K562 (cell line): Measurements from ENCODE around the gene CCT7. TPM values are rescaled to one million over a fixed set of nuclear protein-coding genes. Genes with fewer than 3 reads are reported as not detected.

Source experiments
- ATAC-seq: fragments of 200-7000 bp; cut with Tn5 transposase; 3 replicates; pipeline ENCODE4 v1.9.1; 2020; ENCODE audit warnings: moderate library complexity
- BruUV-seq: library from RNA; stranded (reverse); fragments of 400-500 nt; replicated peaks from 2 replicates; lab custom pipeline; 2021; lab: Mats Ljungman, UMichigan
- CTCF ChIA-PET: fragments of 300-600 bp; formaldehyde crosslinking; extraction: SDS; loops from one replicate; lab custom pipeline; 2021; ENCODE audit warnings: low intra/inter-chr PET ratio; lab: Yijun Ruan, JAX
- POLR2A ChIA-PET: fragments of 300-600, 350-650 bp; sonication (Branson Sonifier 250); formaldehyde crosslinking; extraction: SDS; loops from one replicate; lab custom pipeline; 2021; ENCODE audit warnings: antibody characterized with exemption, inconsistent platforms; lab: Yijun Ruan, JAX
- DNase-seq, 4 experiments: peaks; one replicate each; pipeline versions ENCODE4 v3.0.0 to v3.0.0-alpha.2; 2011 to 2018; ENCODE audit warnings: low spot score in 3 of 4, mixed read lengths in 3 of 4; ENCODE audit errors: extremely low read depth in 1 of 4
- FAIRE-seq: peaks from 2 replicates; lab custom pipeline; 2011; peaks lifted over from hg19 to GRCh38; lab: Jason Lieb, UNC
- H2AFZ ChIP-seq: 2 replicates; pipeline ENCODE4 v1.6.0; 2011; ENCODE audit warnings: low read depth, low read length, control low read depth, inconsistent platforms
- H3K27ac ChIP-seq: fragments of 200-600 bp; 3 replicates; pipeline ENCODE4 v1.8.0; 2011; ENCODE audit warnings: low read depth, mild to moderate bottlenecking, control low read depth, inconsistent platforms, low read length, moderate library complexity, mixed read lengths; ENCODE audit errors: extremely low read depth
- H3K27me3 ChIP-seq, 2 experiments: fragments of 300-600 bp in 1 of 2; 2 replicates in 1 of 2; 3 replicates in 1 of 2; pipeline versions ENCODE4 v1.6.0 to v1.8.0; 2011; ENCODE audit warnings: inconsistent platforms in 2 of 2, low read length in 2 of 2, mild to moderate bottlenecking in 1 of 2, mixed read lengths in 1 of 2, moderate library complexity in 1 of 2; ENCODE audit not compliant: control insufficient read depth in 2 of 2, insufficient read depth in 2 of 2
- H3K36me3 ChIP-seq: fragments of 300-600 bp; 3 replicates; pipeline ENCODE4 v1.8.0; 2011; ENCODE audit warnings: mild to moderate bottlenecking, low read length, inconsistent platforms; ENCODE audit not compliant: control insufficient read depth, insufficient read depth
- H3K4me1 ChIP-seq, 2 experiments: fragments of 200-600 bp in 1 of 2; replicated peaks in 1 of 2; 2 replicates in 1 of 2; 3 replicates in 1 of 2; pipeline versions ENCODE4 v1.5.1 to v1.8.0; 2011; ENCODE audit warnings: inconsistent platforms in 2 of 2, low read length in 2 of 2, mild to moderate bottlenecking in 1 of 2, mixed read lengths in 1 of 2, moderate library complexity in 1 of 2; ENCODE audit not compliant: control insufficient read depth in 2 of 2, insufficient read depth in 2 of 2
- H3K4me2 ChIP-seq: 2 replicates; pipeline ENCODE4 v1.6.1; 2011; ENCODE audit warnings: low read length, control low read depth, inconsistent platforms, mixed read lengths; ENCODE audit not compliant: insufficient read depth
- H3K4me3 ChIP-seq: fragments of 200-600 bp; sonication (generic), shearing (Covaris generic); 2 replicates; pipeline ENCODE4 v1.5.1; 2016; ENCODE audit warnings: control low read depth, inconsistent platforms
- H3K79me2 ChIP-seq: fragments of 200-600 bp; 3 replicates; pipeline ENCODE4 v1.8.0; 2011; ENCODE audit warnings: low read length, inconsistent platforms; ENCODE audit not compliant: control insufficient read depth, insufficient read depth
- H3K9ac ChIP-seq, 2 experiments: 2 replicates each; pipeline versions ENCODE4 v1.6.0 to v1.6.1; 2011; ENCODE audit warnings: low read depth in 2 of 2, low read length in 2 of 2, control low read depth in 1 of 2, inconsistent platforms in 1 of 2, mild to moderate bottlenecking in 1 of 2, mixed read lengths in 1 of 2; ENCODE audit not compliant: insufficient read depth in 1 of 2
- H3K9me1 ChIP-seq: one replicate; pipeline ENCODE4 v1.6.0; 2011; ENCODE audit warnings: inconsistent platforms, mild to moderate bottlenecking, low read length, moderate library complexity; ENCODE audit not compliant: control insufficient read depth, insufficient read depth
- H3K9me3 ChIP-seq: replicated peaks from 2 replicates; pipeline ENCODE4 v1.5.1; 2011; ENCODE audit warnings: low read depth, low read length, inconsistent platforms; ENCODE audit not compliant: control insufficient read depth, insufficient read depth
- H4K20me1 ChIP-seq: replicated peaks from 2 replicates; pipeline ENCODE4 v1.6.1; 2011; ENCODE audit warnings: low read length, inconsistent platforms, mixed read lengths; ENCODE audit not compliant: control insufficient read depth, insufficient read depth
- CEBPG ChIP-seq, 3 experiments: fragments of 200-800 bp in 1 of 3; sonication (Bioruptor generic) in 1 of 3; sonication (generic) in 1 of 3; formaldehyde crosslinking in 1 of 3; IDR thresholded peaks in 2 of 3; conservative IDR thresholded peaks in 1 of 3; 2 replicates each; pipeline versions ENCODE4 v1.6.1 to v1.8.0; 2016 to 2022; ENCODE audit warnings: missing compliant biosample characterization in 2 of 3, missing genetic modification characterization in 2 of 3, mild to moderate bottlenecking in 1 of 3, missing genetic modification reagents in 1 of 3
- ILK ChIP-seq: fragments of 450-650 bp; IDR thresholded peaks from 2 replicates; pipeline ENCODE4 v1.6.1; 2016; ENCODE audit warnings: missing genetic modification characterization, low read depth, mild to moderate bottlenecking, missing compliant biosample characterization, moderate library complexity, borderline replicate concordance
- PHF21A ChIP-seq: fragments of 450-650 bp; IDR thresholded peaks from 2 replicates; pipeline ENCODE4 v1.6.1; 2017; ENCODE audit warnings: low read depth, borderline replicate concordance
- RBM25 ChIP-seq: fragments of 200-400 bp; formaldehyde crosslinking; IDR thresholded peaks from 2 replicates; pipeline ENCODE4 v1.6.1; 2018; ENCODE audit warnings: low read length, low read depth, moderate library complexity; ENCODE audit not compliant: severe bottlenecking
- SUPT5H ChIP-seq: fragments of 450-650 bp; IDR thresholded peaks from 2 replicates; pipeline ENCODE4 v1.6.1; 2016
- TAF1 ChIP-seq: IDR thresholded peaks from 2 replicates; pipeline ENCODE4 v1.6.1; 2011; ENCODE audit warnings: mild to moderate bottlenecking, low read length, moderate library complexity; ENCODE audit not compliant: insufficient read depth, control insufficient read depth, severe bottlenecking; ENCODE audit errors: extremely low read depth
- WGBS: fragments of 100-300 bp; shearing (Covaris generic); methylation state at CpG from one replicate; pipeline ENCODE4 v1.1.6; 2016; ENCODE audit warnings: low coverage, mixed read lengths; ENCODE audit not compliant: insufficient coverage; ENCODE audit errors: missing lambda C conversion rate; 5-methylcytosine and 5-hydroxymethylcytosine counted together
- in situ Hi-C: fragments of 300-500 bp; cut with MboI; formaldehyde crosslinking; loops from 4 replicates; pipeline ENCODE4 v1.15.0; 2018; ENCODE audit warnings: inconsistent platforms, mixed read lengths
- intact Hi-C: fragments of 100-400 bp; cut with micrococcal nuclease; formaldehyde crosslinking; loops from 2 replicates; pipeline ENCODE4 v1.14.2; 2022
- polyA plus RNA-seq, 8 experiments: library from polyadenylated mRNA; depleted of rRNA in 4 of 8; stranded (reverse) in 5 of 8; unstranded in 3 of 8; fragments of >200 nt; fragmentation: Nextera tagmentation in 2 of 8; fragmentation: Illumina TruSeq in 1 of 8; extraction: Ambion mirVana in 2 of 8; extraction: Trizol in 1 of 8; gene quantifications; 2 replicates each; pipeline versions ENCODE4 v1.2.1 to v1.2.3, GENCODE V29; 2011 to 2014; ENCODE audit warnings: inconsistent platforms in 1 of 8, missing spikeins in 1 of 8
- total RNA-seq, 7 experiments: library from RNA; depleted of rRNA in 6 of 7; stranded (reverse); fragments of >200 nt in 6 of 7; fragmentation: Illumina TruSeq in 2 of 7; extraction: Trizol in 2 of 7; gene quantifications; 2 replicates each; pipeline versions ENCODE4 v1.2.1 to v1.2.3, GENCODE V29; 2011 to 2021; ENCODE audit warnings: low replicate concordance in 1 of 7
- TF ChIP-seq, protein P1 (sequence below): fragments of 450-650 bp; IDR thresholded peaks from 2 replicates; pipeline ENCODE4 v1.6.1; 2018; ENCODE audit not compliant: partially characterized antibody
- TF ChIP-seq, protein P2 (sequence below): sonication (generic); IDR thresholded peaks from 2 replicates; pipeline ENCODE4 v1.6.1; 2016
- TF ChIP-seq, protein P3 (sequence below): fragments of 450-650 bp; IDR thresholded peaks from 2 replicates; pipeline ENCODE4 v1.6.1; 2016

CCT7 gene
- total and polyA plus RNA-seq, 9 of the 15 experiments (the other 6 are each of a cell fraction or from before 2014, with no cell fraction given) = 326 to 856 (median 638) TPM

DNA sequence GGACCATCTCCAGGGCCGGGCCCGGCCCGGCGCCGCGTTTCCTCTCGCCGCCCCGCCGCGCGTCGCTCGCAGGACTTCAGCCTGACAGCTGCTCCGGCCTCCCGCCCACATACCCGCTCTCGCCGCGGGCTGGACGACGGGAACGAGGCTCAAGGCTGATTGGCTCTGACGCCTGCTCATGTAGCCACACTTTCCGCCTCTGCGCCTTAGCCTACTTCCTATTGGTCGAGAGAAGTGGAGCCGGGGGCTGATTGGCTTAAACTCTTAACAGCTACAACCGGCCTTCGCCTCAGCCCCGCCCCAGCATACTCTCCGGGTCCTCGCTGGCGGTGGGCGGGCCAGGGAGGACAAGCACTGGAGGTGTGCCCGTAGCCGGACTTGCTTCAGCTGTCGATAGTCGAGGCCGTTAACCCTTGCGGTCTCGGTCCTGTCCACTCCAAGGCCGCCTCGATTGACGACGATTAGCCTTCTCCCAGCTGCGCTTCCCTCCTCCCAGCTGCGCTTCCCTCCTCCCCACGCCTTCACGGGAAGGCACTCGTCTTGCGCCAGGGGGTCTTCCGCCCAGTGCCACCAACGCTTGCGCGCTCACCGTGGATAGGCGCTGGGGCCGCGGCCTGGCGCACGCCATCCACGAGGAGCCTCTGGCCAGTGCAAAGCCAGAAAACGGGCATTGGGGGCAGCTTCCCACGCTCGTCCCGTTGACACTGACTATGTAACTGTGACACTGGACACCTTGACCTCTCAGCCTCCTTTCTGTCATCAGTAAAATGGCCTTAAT is 765 bp upstream of the CCT7 start, which contains the start of gene PRADC1:
PRADC1 (minus strand) TSS at position 86 of the 778 bp plus-strand sequence; CDS start at position 7, 79 bp downstream.
- ChIA-PET CTCF (no interaction called here), POLR2A (interaction anchor here (0.5 to 6.3 kb wide), 18 partner anchors 10 to 661 kb away, joined by 3 to 43 read pairs (median 5); no protein-coding TSS in a partner anchor)
- peak within 1 kb of the TSS; percentile 98 for H3K4me2 ChIP-seq
- in situ Hi-C loops = no loop called here
- no peaks in the 10 kb centered on the region for H3K9me3 ChIP-seq
- no peaks in the 10 kb centered on the region for H3K27me3 ChIP-seq
- peaks cover 16 to 19% of the 10 kb centered on the region in 2 experiments; a peak in 3 of 5 replicates for H3K4me1 ChIP-seq
- H3K36me3 ChIP-seq = peaks cover 45% of the 10 kb centered on the region
- WGBS = under 1% methylated on average over 43 of the region's 67 CpGs
- H2AFZ ChIP-seq = peak within 1 kb of the TSS; percentile 95
- TSS peak; percentile 40 for BruUV-seq
- ATAC-seq = peak; percentile 94
- intact Hi-C loops = loop anchor here (1.0 kb wide), 1 partner anchor 19 kb away; the partner anchor contains the start of gene SMYD5
- peak within 1 kb of the TSS; percentile 94 to 95 for H3K9ac ChIP-seq
- peak; percentile 97 to 99 (median 98) for DNase-seq
- peaks cover 30% of the 10 kb centered on the region for H4K20me1 ChIP-seq
- H3K27ac ChIP-seq = peak within 1 kb of the TSS; percentile 87
- peak; percentile 98 for FAIRE-seq
- H3K4me3 ChIP-seq = peak within 1 kb of the TSS; percentile 95
- H3K9me1 ChIP-seq = peaks cover 11% of the 10 kb centered on the region
- H3K79me2 ChIP-seq = peaks cover 58% of the 10 kb centered on the region
- TF ChIP-seq, protein P1, sequence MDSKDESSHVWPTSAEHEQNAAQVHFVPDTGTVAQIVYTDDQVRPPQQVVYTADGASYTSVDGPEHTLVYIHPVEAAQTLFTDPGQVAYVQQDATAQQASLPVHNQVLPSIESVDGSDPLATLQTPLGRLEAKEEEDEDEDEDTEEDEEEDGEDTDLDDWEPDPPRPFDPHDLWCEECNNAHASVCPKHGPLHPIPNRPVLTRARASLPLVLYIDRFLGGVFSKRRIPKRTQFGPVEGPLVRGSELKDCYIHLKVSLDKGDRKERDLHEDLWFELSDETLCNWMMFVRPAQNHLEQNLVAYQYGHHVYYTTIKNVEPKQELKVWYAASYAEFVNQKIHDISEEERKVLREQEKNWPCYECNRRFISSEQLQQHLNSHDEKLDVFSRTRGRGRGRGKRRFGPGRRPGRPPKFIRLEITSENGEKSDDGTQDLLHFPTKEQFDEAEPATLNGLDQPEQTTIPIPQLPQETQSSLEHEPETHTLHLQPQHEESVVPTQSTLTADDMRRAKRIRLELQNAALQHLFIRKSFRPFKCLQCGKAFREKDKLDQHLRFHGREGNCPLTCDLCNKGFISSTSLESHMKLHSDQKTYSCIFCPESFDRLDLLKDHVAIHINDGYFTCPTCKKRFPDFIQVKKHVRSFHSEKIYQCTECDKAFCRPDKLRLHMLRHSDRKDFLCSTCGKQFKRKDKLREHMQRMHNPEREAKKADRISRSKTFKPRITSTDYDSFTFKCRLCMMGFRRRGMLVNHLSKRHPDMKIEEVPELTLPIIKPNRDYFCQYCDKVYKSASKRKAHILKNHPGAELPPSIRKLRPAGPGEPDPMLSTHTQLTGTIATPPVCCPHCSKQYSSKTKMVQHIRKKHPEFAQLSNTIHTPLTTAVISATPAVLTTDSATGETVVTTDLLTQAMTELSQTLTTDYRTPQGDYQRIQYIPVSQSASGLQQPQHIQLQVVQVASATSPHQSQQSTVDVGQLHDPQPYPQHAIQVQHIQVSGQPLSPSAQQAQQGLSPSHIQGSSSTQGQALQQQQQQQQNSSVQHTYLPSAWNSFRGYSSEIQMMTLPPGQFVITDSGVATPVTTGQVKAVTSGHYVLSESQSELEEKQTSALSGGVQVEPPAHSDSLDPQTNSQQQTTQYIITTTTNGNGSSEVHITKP = peak; percentile 28
- TF ChIP-seq CEBPG (CRISPR knock-in tag; IDR thresholded peaks at IDR 0.05) = 0 out of 2 replicates have a peak, but pooled peaks have one; percentile 11
- no peak for TF ChIP-seq CEBPG (tag; conservative IDR thresholded peaks at IDR 0.05 in 1 of 2, IDR thresholded peaks at IDR 0.05 in 1 of 2)
- peak; percentile 94 for TF ChIP-seq RBM25
- TF ChIP-seq, protein P2, sequence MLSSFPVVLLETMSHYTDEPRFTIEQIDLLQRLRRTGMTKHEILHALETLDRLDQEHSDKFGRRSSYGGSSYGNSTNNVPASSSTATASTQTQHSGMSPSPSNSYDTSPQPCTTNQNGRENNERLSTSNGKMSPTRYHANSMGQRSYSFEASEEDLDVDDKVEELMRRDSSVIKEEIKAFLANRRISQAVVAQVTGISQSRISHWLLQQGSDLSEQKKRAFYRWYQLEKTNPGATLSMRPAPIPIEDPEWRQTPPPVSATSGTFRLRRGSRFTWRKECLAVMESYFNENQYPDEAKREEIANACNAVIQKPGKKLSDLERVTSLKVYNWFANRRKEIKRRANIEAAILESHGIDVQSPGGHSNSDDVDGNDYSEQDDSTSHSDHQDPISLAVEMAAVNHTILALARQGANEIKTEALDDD = no peak
- TF ChIP-seq SUPT5H = peak; percentile 66
- TF ChIP-seq TAF1 = peak; percentile 22
- TF ChIP-seq PHF21A = no peak; the same call in 1 of the 2 replicates
- no peak for TF ChIP-seq ILK (tag)
- TF ChIP-seq, protein P3, sequence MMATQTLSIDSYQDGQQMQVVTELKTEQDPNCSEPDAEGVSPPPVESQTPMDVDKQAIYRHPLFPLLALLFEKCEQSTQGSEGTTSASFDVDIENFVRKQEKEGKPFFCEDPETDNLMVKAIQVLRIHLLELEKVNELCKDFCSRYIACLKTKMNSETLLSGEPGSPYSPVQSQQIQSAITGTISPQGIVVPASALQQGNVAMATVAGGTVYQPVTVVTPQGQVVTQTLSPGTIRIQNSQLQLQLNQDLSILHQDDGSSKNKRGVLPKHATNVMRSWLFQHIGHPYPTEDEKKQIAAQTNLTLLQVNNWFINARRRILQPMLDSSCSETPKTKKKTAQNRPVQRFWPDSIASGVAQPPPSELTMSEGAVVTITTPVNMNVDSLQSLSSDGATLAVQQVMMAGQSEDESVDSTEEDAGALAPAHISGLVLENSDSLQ = peak; percentile 99
